Bronchial epithelial cell (primary cell): Measurements from ENCODE around the gene DCK. TPM values are rescaled to one million over a fixed set of nuclear protein-coding genes. Genes with fewer than 3 reads are reported as not detected.
"Not testable (repeated sequence)": the region's sequence is repeated elsewhere in the genome, so short reads cannot be mapped to it uniquely, and the experiment has no call there.

Experiments used
- DNase-seq: peaks from one replicate; pipeline ENCODE4 v3.0.0-alpha.2; 2010; ENCODE audit warnings: low read depth
- FAIRE-seq: peaks from 2 replicates; lab custom pipeline; 2011; peaks lifted over from hg19 to GRCh38; lab: Jason Lieb, UNC
- H3K27me3 ChIP-seq: 2 replicates; pipeline ENCODE4 v1.5.1; 2011; ENCODE audit warnings: low read length; ENCODE audit not compliant: control insufficient read depth, insufficient read depth
- H3K36me3 ChIP-seq: 2 replicates; pipeline ENCODE4 v1.5.1; 2011; ENCODE audit warnings: low read length; ENCODE audit not compliant: control insufficient read depth, insufficient read depth
- H3K4me3 ChIP-seq: 2 replicates; pipeline ENCODE4 v1.5.1; 2011; ENCODE audit warnings: mild to moderate bottlenecking, low read depth, low read length, control low read depth
- total RNA-seq: library from RNA; depleted of rRNA; stranded (reverse); fragments of >200 nt; gene quantifications from 2 replicates; pipeline ENCODE4 v1.2.1, GENCODE V29; 2014
- TF ChIP-seq, protein P1 (sequence below): IDR thresholded peaks from 2 replicates; pipeline ENCODE4 v1.5.1; 2011; ENCODE audit warnings: mild to moderate bottlenecking, moderate library complexity, low read length, control low read depth, inconsistent platforms; ENCODE audit not compliant: insufficient read depth, severe bottlenecking

DCK gene
- total RNA-seq, 1 donor from 2014 or later = 16.1 TPM

DNA sequence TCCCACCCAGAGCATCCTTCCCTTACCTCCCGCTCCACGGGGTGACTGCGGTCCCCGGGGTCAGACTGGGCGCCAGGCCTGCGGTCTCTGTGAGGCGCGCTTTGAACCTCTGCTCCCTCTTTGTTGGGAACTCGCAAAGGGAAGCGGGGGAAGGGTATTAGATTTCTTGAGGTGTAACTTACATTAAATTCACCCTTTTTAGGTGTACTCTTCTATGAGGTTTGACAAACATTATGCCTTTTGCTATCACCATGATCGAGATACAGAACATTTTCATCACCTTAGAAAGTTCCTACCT is 569 bp downstream of the DCK start:
- Histone ChIP-seq H3K36me3 (no peaks in the 10 kb centered on the region), H3K4me3 (peak overlapping the region; percentile 68), H3K27me3 (no peaks in the 10 kb centered on the region)
- TF ChIP-seq, protein P1, sequence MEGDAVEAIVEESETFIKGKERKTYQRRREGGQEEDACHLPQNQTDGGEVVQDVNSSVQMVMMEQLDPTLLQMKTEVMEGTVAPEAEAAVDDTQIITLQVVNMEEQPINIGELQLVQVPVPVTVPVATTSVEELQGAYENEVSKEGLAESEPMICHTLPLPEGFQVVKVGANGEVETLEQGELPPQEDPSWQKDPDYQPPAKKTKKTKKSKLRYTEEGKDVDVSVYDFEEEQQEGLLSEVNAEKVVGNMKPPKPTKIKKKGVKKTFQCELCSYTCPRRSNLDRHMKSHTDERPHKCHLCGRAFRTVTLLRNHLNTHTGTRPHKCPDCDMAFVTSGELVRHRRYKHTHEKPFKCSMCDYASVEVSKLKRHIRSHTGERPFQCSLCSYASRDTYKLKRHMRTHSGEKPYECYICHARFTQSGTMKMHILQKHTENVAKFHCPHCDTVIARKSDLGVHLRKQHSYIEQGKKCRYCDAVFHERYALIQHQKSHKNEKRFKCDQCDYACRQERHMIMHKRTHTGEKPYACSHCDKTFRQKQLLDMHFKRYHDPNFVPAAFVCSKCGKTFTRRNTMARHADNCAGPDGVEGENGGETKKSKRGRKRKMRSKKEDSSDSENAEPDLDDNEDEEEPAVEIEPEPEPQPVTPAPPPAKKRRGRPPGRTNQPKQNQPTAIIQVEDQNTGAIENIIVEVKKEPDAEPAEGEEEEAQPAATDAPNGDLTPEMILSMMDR = no peak
- peak; percentile 5 for DNase-seq
- FAIRE-seq = no peak

DNA sequence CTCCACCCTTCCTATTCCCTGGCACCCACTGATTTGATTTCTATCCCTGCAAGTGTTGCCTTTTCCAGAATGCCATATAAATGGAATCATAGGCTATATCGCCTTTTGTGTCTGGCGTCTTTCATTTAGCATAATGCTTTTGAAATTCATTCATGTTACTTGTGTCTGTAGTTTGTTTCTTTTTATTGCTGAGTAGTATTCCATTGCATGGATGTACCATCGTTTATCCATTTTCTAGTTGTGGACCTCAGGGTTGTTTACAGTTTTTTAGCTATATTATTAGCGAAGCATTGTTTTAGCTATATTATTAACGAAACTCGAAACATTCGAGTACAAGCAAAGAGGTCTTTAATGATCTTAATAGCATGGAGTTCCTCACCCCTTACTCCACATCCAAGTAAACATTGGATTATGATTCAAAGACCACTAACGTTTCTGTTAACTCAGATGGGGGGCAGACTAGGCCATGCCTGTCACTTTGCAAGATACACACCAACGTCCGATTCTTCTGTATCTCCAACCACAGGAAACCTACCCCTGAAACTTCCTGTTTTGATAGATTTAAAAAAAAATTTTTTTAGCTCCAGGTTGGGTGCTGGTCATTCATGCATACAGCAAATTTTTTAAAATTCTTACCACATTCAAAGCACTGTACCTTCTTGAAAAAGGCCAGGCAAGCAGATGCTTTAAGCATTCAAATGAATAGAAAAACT is 1.1 kb downstream of the DCK start:
- H3K4me3 ChIP-seq = peak overlapping the region; percentile 68
- FAIRE-seq (no peak), DNase-seq (no peak)
- H3K36me3 ChIP-seq = no peaks in the 10 kb centered on the region
- H3K27me3 ChIP-seq = no peaks in the 10 kb centered on the region
- TF ChIP-seq, protein P1 = no peak

DNA sequence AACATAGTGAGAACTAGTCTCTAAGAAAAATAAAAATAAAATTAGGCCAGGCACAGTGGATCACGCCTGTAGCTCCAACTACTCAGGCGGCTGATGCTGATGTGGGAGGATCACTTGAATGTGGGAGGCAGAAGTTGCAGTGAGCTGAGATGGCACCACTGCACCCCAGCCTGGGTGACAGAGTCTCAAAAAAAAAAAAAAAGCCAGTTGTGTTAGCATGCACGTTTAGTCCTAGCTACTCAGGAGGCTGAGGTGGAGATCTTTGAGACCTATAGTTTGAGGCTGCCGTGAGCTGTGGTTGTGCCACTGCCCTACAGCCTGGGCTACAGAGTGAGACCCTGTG is 2.5 kb downstream of the DCK start:
- DNase-seq = no peak
- Histone ChIP-seq H3K4me3 (no peak overlapping the region), H3K36me3 (no peaks in the 10 kb centered on the region), H3K27me3 (no peaks in the 10 kb centered on the region)
- FAIRE-seq = no peak
- TF ChIP-seq, protein P1 = no peak

- Histone ChIP-seq H3K4me3 (no peak overlapping the region), H3K27me3 (no peaks in the 10 kb centered on the region), H3K36me3 (no peaks in the 10 kb centered on the region)
- TF ChIP-seq, protein P1 = no peak
- no peak for FAIRE-seq
- no peak for DNase-seq
These were observed 3.6 kb downstream of the DCK start for GRCh38 chr4:70997036-70997435.

GRCh38 chr4:70997546-70997945 is 4.1 kb downstream of the DCK start:
- TF ChIP-seq, protein P1 = no peak
- Histone ChIP-seq H3K27me3 (no peaks in the 10 kb centered on the region), H3K36me3 (no peaks in the 10 kb centered on the region), H3K4me3 (no peak overlapping the region)
- FAIRE-seq (no peak), DNase-seq (no peak)

- not testable (repeated sequence) for FAIRE-seq
These were observed 6.2 kb downstream of the DCK start for GRCh38 chr4:70999639-71000038.

DNA sequence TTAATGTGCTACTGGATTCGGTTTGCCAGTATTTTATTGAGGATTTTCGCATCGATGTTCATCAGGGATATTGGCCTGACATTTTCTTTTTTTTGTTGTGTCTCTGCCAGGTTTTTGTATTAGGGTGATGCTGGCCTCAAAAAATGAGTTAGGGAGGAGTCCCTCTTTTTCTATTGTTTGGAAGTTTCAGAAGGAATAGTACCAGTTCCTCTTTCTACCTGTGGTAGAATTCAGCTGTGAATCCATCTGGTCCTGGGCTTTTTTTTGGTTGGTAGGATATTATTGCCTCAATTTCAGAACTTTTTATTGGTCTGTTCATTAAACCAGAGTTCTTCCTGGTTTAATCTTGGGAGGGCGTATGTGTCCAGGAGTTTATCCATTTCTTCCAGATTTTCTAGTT is 7.9 kb downstream of the DCK start:
- not testable (repeated sequence) for DNase-seq, H3K36me3 ChIP-seq, H3K4me3 ChIP-seq, H3K27me3 ChIP-seq, FAIRE-seq

More at GRCh38 chr4:70999639-71000038, 6.2 kb downstream of the DCK start:
- H3K27me3 ChIP-seq, H3K36me3 ChIP-seq, DNase-seq, H3K4me3 ChIP-seq: not testable (repeated sequence)
